MM.1S (cell line): ENCODE results near the gene CD151.
A peak's percentile ranks its signal among the peaks of the same experiment; 100 is the strongest.

Experiments used
- DNase-seq: peaks from one replicate; pipeline ENCODE4 v3.0.0-alpha.2; 2015
- H2AFZ ChIP-seq: fragments of 300-600 bp; sonication (generic); 2 replicates; pipeline ENCODE4 v1.6.0; 2016; ENCODE audit warnings: antibody characterized with exemption, low read length
- H3F3A ChIP-seq: fragments of 300-600 bp; sonication (generic); 2 replicates; pipeline ENCODE4 v1.6.1; 2016; ENCODE audit warnings: mild to moderate bottlenecking, antibody characterized with exemption, low read length, moderate library complexity, mixed read lengths; ENCODE audit not compliant: insufficient read depth
- H3K27ac ChIP-seq: fragments of 300-600 bp; sonication (generic); 2 replicates; pipeline ENCODE4 v1.5.1; 2016; ENCODE audit warnings: mild to moderate bottlenecking, low read length
- H3K27me3 ChIP-seq: fragments of 300-600 bp; sonication (generic); replicated peaks from 2 replicates; pipeline ENCODE4 v1.6.0; 2016; ENCODE audit warnings: low read length; ENCODE audit not compliant: insufficient read depth
- H3K36me3 ChIP-seq: fragments of 300-600 bp; sonication (generic); replicated peaks from 2 replicates; pipeline ENCODE4 v1.6.1; 2016; ENCODE audit warnings: mild to moderate bottlenecking, low read length, mixed read lengths; ENCODE audit not compliant: insufficient read depth
- H3K4me1 ChIP-seq: fragments of 300-600 bp; sonication (generic); 2 replicates; pipeline ENCODE4 v1.6.1; 2016; ENCODE audit warnings: low read length, mixed read lengths
- H3K4me2 ChIP-seq: fragments of 300-600 bp; sonication (generic); 2 replicates; pipeline ENCODE4 v1.6.0; 2016; ENCODE audit warnings: low read depth, low read length
- H3K4me3 ChIP-seq: fragments of 300-600 bp; sonication (generic); 2 replicates; pipeline ENCODE4 v1.5.1; 2016; ENCODE audit warnings: low read length, mixed read lengths
- H3K79me2 ChIP-seq: fragments of 300-600 bp; sonication (generic); 2 replicates; pipeline ENCODE4 v1.6.1; 2016; ENCODE audit warnings: mixed run types, low read length, mixed read lengths
- H3K9ac ChIP-seq: fragments of 300-600 bp; sonication (generic); 2 replicates; pipeline ENCODE4 v1.6.1; 2016; ENCODE audit warnings: low read length, mixed read lengths
- H3K9me2 ChIP-seq: fragments of 300-600 bp; sonication (generic); replicated peaks from 2 replicates; pipeline ENCODE4 v1.6.1; 2016; ENCODE audit warnings: mild to moderate bottlenecking, low read length, mixed read lengths; ENCODE audit not compliant: insufficient read depth
- H3K9me3 ChIP-seq: fragments of 300-600 bp; sonication (generic); replicated peaks from 2 replicates; pipeline ENCODE4 v1.6.1; 2016; ENCODE audit warnings: mild to moderate bottlenecking, low read length, mixed read lengths; ENCODE audit not compliant: insufficient read depth
- H4K20me1 ChIP-seq: fragments of 300-600 bp; sonication (generic); 2 replicates; pipeline ENCODE4 v1.6.1; 2016; ENCODE audit warnings: mild to moderate bottlenecking, low read length, moderate library complexity, mixed read lengths; ENCODE audit not compliant: insufficient read depth
- CTCF ChIP-seq: fragments of 300-600 bp; sonication (generic); IDR thresholded peaks from 2 replicates; pipeline ENCODE4 v1.5.1; 2016; ENCODE audit warnings: antibody characterized with exemption, low read length, mixed read lengths
- EZH2 ChIP-seq: fragments of 300-600 bp; sonication (generic); optimal IDR thresholded peaks from 2 replicates; pipeline ENCODE3; 2017; ENCODE audit warnings: low read depth, mild to moderate bottlenecking, antibody characterized with exemption, low read length, mixed read lengths
- EZH2phosphoT487 ChIP-seq: fragments of 300-600 bp; sonication (generic); IDR thresholded peaks from 2 replicates; pipeline ENCODE4 v1.6.1; 2018; ENCODE audit warnings: antibody characterized with exemption, low read length

CD151 gene

GRCh38 chr11:810040-810567 is 22.6 kb upstream of the CD151 start:
- Histone ChIP-seq H3K4me2 (peak overlapping the region; percentile 86), H3K27ac (peak overlapping the region; percentile 96; the same call in 1 of the 2 replicates), H3F3A (peaks cover 51% of the 10 kb centered on the region), H2AFZ (no peak overlapping the region), H3K9ac (peak overlapping the region; percentile 96), H3K36me3 (peaks cover 15% of the 10 kb centered on the region), H3K4me1 (peaks cover 13% of the 10 kb centered on the region), H3K9me2 (no peaks in the 10 kb centered on the region), H3K9me3 (no peaks in the 10 kb centered on the region), H4K20me1 (peaks cover 15% of the 10 kb centered on the region), H3K4me3 (peak overlapping the region; percentile 100), H3K27me3 (no peaks in the 10 kb centered on the region), H3K79me2 (peaks cover 50% of the 10 kb centered on the region)
- no peak for DNase-seq
- TF ChIP-seq EZH2 (no peak), CTCF (no peak), EZH2phosphoT487 (no peak)

- H3K4me2 ChIP-seq: peak overlapping the region; percentile 86
- H2AFZ ChIP-seq: no peak overlapping the region
- peaks cover 15% of the 10 kb centered on the region for H4K20me1 ChIP-seq
- peaks cover 50% of the 10 kb centered on the region for H3K79me2 ChIP-seq
- TF ChIP-seq CTCF: no peak
- no peak for TF ChIP-seq EZH2phosphoT487
- TF ChIP-seq EZH2: no peak
- no peak overlapping the region for H3K27ac ChIP-seq
- H3K27me3 ChIP-seq: no peaks in the 10 kb centered on the region
- no peak for DNase-seq
- peak overlapping the region; percentile 96; the same call in 1 of the 2 replicates for H3K9ac ChIP-seq
- H3K36me3 ChIP-seq: peaks cover 15% of the 10 kb centered on the region
- H3F3A ChIP-seq: peaks cover 44% of the 10 kb centered on the region
- no peaks in the 10 kb centered on the region for H3K9me3 ChIP-seq
- peak overlapping the region; percentile 100 for H3K4me3 ChIP-seq
- no peaks in the 10 kb centered on the region for H3K9me2 ChIP-seq
- H3K4me1 ChIP-seq: peaks cover 13% of the 10 kb centered on the region
These were observed 21.1 kb upstream of the CD151 start for GRCh38 chr11:811446-812245.

GRCh38 chr11:812390-812789 is 20.4 kb upstream of the CD151 start:
- no peak for TF ChIP-seq EZH2
- TF ChIP-seq CTCF: no peak
- no peak for TF ChIP-seq EZH2phosphoT487
- Histone ChIP-seq H3K36me3 (peaks cover 15% of the 10 kb centered on the region), H2AFZ (no peak overlapping the region), H3K79me2 (peaks cover 50% of the 10 kb centered on the region), H3K27me3 (no peaks in the 10 kb centered on the region), H3K9ac (no peak overlapping the region), H3K9me3 (no peaks in the 10 kb centered on the region), H3K27ac (no peak overlapping the region), H3K4me3 (no peak overlapping the region), H3K9me2 (no peaks in the 10 kb centered on the region), H3K4me1 (peaks cover 13% of the 10 kb centered on the region), H4K20me1 (peaks cover 15% of the 10 kb centered on the region), H3K4me2 (no peak overlapping the region), H3F3A (peaks cover 44% of the 10 kb centered on the region)
- no peak for DNase-seq
